ACC112 (cell line): ENCODE data around the gene PIGO.

Experiments
- H2AFZ ChIP-seq: fragments of 200-600 bp; sonication (generic); one replicate; pipeline ENCODE4 v1.6.0; 2017; ENCODE audit warnings: antibody characterized with exemption, low read length; ENCODE audit not compliant: unreplicated experiment
- H3K27ac ChIP-seq: fragments of 200-600 bp; sonication (generic); 2 replicates; pipeline ENCODE4 v1.5.1; 2014; ENCODE audit warnings: low read depth, mild to moderate bottlenecking, antibody characterized with exemption, low read length, moderate library complexity
- H3K27me3 ChIP-seq: fragments of 200-600 bp; sonication (generic); 2 replicates; pipeline ENCODE4 v1.6.1; 2014; ENCODE audit warnings: mild to moderate bottlenecking, antibody characterized with exemption, low read length, moderate library complexity, mixed read lengths; ENCODE audit not compliant: insufficient read depth
- H3K36me3 ChIP-seq: fragments of 200-600 bp; sonication (generic); 2 replicates; pipeline ENCODE4 v1.6.1; 2016; ENCODE audit warnings: mild to moderate bottlenecking, antibody characterized with exemption, low read length, moderate library complexity, mixed read lengths; ENCODE audit not compliant: insufficient read depth
- H3K4me1 ChIP-seq: fragments of 200-600 bp; sonication (generic); one replicate; pipeline ENCODE4 v1.6.1; 2016; ENCODE audit warnings: low read length, mixed read lengths; ENCODE audit not compliant: insufficient read depth, unreplicated experiment, control insufficient read depth
- H3K4me3 ChIP-seq: fragments of 200-600 bp; sonication (generic); 2 replicates; pipeline ENCODE4 v1.5.1; 2014; ENCODE audit warnings: mild to moderate bottlenecking, low read depth, low read length
- H3K79me2 ChIP-seq: fragments of 200-600 bp; sonication (generic); one replicate; pipeline ENCODE4 v1.6.0; 2016; ENCODE audit warnings: low read length; ENCODE audit not compliant: control insufficient read depth, unreplicated experiment, insufficient read depth

PIGO gene

DNA sequence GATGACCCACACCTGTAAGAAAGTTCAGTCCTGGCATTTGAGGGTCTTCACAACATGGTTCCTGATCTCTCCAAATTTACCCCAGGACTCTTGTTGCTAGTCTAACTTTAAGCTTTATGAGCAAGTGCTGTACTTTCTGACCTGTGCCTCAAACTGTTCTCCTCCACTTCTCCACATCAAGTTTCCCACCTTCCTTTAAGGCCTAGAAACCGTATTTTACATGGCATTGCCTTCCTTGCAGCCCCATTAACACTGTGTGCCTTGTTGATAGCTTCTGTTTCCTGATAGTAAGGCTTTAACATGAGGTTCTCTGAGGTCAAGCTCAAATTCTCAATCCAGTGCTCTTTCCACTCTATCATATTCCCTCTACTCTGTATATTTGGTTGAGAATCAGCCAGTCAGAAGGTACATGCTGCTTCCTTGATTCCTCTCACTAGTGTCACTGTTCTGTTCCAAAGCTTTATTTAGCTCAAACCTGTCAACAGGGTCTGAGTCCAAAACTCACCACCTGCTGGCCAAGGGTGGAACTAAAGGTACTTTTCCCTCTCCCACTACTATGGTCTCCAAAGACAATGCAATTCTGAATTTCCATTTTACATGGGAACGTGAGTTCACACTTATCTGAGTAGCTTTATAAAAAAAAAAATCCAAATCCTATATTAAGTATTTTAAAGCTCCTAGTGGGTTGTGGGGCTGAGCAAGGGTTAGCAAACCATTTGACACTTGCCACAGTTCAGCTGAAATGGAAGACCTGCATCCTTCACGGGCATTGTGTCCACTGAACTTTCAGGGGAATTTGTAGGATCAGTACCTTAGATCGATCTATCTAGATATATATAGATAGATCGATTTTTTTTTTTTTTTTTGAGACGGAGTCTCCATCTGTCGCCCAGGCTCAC lies 45.1 kb downstream of the PIGO start:
- Histone ChIP-seq H3K36me3 (peaks cover 22% of the 10 kb centered on the region), H3K4me1 (no peaks in the 10 kb centered on the region), H3K4me3 (no peak overlapping the region), H3K27me3 (no peaks in the 10 kb centered on the region), H3K27ac (no peak overlapping the region), H3K79me2 (no peaks in the 10 kb centered on the region), H2AFZ (no peak overlapping the region)

DNA sequence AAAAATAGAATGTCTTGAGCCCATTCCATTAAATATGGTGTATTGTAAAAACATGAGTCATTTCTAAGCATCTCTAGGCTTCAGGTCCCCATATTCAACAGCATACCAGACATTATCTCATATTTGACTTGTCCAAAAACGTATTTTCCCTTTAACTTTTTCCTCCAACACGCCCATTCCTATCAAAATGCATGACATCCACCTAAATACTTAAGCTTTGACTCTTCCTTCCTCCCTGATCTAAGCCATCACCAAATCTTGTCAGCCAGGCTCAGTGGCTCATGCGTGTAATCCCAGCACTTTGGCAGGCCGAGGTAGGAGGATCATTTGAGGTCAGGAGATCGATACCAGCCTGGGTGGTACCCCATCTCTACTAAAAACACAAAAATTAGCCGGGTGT lies 47.9 kb downstream of the PIGO start:
- H3K27me3 ChIP-seq, result no peaks in the 10 kb centered on the region
- peaks cover 7% of the 10 kb centered on the region; the same call in 1 of the 2 replicates for H3K36me3 ChIP-seq
- H3K79me2 ChIP-seq, result no peaks in the 10 kb centered on the region
- no peak overlapping the region for H3K27ac ChIP-seq
- no peaks in the 10 kb centered on the region for H3K4me1 ChIP-seq
- H3K4me3 ChIP-seq, result no peak overlapping the region
- no peak overlapping the region for H2AFZ ChIP-seq

DNA sequence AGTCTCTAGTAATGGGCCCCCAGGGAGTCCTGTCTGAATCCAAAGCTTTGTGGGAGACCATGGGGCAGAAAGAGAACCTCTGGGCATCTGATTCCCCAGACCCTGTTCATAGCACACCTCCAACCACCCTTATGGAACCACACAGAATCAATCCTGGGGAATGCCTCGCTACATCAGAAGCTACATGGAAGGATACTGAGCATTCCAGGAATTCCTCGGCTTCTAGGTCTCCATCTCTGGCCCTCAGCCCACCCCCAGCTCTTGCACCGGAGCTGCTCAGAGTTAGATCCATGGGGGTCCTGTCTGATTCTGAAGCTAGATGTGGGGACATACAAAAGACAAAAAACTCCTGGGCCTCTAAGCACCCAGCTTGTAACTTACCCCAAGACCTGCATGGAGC lies 52.3 kb downstream of the PIGO start:
- H3K4me3 ChIP-seq, result no peak overlapping the region
- H3K79me2 ChIP-seq, result no peaks in the 10 kb centered on the region
- peaks cover 8% of the 10 kb centered on the region for H3K4me1 ChIP-seq
- H3K27me3 ChIP-seq, result no peaks in the 10 kb centered on the region
- no peaks in the 10 kb centered on the region for H3K36me3 ChIP-seq
- H2AFZ ChIP-seq, result no peak overlapping the region
- H3K27ac ChIP-seq, result no peak overlapping the region

DNA sequence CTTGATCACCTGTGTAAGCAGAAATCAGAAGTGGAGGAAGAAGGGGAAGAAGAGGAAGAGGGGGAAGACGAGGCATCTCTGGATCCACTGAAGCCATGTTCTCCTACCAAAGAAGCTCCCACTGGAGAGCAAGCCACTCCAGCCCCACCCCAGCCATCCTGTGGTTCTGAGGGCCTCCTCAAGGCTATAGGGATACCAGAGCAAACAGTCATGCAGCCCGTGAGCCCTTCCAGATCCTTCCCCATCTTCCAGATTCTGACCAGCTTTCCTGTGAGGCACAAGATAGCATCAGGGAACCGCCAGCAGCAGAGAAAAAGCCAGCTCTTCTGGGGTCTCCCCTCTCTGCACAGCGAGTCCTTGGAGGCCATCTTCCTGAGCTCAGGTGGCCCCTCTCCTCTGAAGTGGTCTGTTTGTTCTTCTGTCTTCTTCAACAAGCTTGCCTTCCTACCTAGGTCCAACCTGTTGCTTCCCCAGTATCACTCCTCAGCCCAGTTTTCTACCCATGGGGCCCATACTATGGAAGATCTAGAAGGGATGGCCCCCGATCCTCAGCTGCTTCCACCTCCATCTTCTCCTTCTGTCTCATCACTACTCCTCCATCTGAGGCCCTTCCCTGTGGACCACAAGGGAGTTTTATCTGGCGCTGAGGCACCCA lies 53.4 kb downstream of the PIGO start:
- Histone ChIP-seq H3K27me3 (no peaks in the 10 kb centered on the region), H3K4me1 (peaks cover 8% of the 10 kb centered on the region), H3K4me3 (no peak overlapping the region), H3K36me3 (peaks cover 2% of the 10 kb centered on the region; the same call in 1 of the 2 replicates), H3K27ac (no peak overlapping the region), H2AFZ (no peak overlapping the region), H3K79me2 (no peaks in the 10 kb centered on the region)

DNA sequence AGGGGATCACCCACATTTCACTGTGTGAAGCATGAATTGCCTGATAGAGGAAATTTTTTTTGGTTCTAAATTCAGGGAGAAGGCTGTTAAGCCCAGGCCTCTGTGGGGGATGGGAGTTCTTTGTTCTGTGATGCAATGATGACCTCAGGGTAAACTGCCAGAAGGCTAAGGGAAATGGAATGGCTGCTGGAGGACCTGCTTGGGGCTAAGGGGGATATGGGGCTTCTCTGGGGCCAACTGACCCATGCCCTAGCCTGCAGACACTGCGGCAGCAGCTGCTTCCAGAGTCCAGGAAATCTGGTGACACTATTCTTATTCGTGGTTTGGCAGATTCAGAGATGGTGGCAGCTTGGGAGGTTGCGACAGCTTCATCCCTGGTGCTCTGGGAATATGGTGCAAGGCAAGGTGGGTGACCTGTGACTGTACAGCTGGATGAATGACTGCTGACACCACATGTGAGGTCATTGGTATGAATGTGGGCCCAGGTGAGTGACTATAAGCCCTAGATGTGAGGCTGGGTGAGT lies 54.2 kb downstream of the PIGO start:
- peaks cover 3% of the 10 kb centered on the region; the same call in 1 of the 2 replicates for H3K36me3 ChIP-seq
- no peaks in the 10 kb centered on the region for H3K79me2 ChIP-seq
- no peak overlapping the region for H3K4me3 ChIP-seq
- H3K27ac ChIP-seq, result no peak overlapping the region
- H3K27me3 ChIP-seq, result no peaks in the 10 kb centered on the region
- no peak overlapping the region for H2AFZ ChIP-seq
- peaks cover 8% of the 10 kb centered on the region for H3K4me1 ChIP-seq
